Stimulated activated CD4-positive, alpha-beta T cell treated with anti-CD3 and anti-CD28 coated beads, TNF-alpha, amount 100 ng/mL, for 48 hours (primary cell): ENCODE results near the gene TPRA1.
"Not testable (repeated sequence)": the region's sequence is repeated elsewhere in the genome, so short reads cannot be mapped to it uniquely, and the experiment has no call there.

Experiments used
- DNase-seq, 3 donors: peaks; one replicate each; pipeline ENCODE4 v3.0.0-alpha.2; 2020; ENCODE audit warnings: low read depth in 3 of 3

The TPRA1 gene

DNA sequence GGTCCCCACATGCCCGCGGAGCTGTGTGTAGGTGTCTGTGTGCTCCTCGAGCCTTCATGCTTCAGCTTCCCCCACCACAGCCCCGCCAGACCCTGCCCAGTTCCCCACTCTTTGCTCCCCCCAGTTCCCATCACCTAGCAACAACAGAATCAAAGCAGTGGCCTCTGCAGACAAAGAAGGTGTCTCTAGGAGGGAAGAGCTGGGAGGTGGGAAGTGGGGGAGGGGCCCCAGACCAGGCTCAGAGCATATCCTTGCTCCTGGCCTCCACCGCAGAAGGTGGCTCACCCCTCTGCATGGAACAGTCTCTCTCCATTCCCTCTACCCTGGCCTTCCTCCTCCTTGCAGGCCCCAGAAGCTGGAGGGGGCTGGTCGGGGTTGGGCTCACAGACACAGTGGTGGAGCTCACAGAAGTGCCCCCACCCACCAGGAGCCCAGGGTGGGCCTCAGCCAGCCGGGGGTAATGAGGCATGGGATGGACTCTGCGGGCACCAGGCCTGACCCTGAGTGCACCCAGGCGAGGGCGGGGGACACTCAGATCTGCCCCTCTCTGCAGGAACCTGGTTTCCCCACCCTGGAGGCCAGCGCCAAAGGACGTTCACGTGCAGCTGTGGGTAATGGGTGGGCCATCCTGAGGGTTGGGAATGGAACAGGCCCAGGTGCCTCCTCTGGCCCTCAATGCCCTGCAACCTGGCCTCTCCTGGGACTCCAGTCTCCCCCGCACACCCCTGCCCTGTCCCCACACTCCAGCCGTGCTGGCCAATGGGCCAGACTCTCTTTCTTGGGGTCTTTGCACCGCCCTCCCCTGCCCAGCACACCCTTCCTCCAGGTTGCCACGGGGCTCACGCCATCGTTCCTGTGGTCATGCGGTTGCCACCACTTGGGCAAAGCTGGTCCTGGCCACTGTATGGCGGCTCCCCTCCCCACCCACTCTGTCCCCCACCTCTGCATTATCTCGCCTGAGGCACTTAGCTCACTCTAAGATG is 53.4 kb downstream of the TPRA1 start:
- no peak for DNase-seq

DNA sequence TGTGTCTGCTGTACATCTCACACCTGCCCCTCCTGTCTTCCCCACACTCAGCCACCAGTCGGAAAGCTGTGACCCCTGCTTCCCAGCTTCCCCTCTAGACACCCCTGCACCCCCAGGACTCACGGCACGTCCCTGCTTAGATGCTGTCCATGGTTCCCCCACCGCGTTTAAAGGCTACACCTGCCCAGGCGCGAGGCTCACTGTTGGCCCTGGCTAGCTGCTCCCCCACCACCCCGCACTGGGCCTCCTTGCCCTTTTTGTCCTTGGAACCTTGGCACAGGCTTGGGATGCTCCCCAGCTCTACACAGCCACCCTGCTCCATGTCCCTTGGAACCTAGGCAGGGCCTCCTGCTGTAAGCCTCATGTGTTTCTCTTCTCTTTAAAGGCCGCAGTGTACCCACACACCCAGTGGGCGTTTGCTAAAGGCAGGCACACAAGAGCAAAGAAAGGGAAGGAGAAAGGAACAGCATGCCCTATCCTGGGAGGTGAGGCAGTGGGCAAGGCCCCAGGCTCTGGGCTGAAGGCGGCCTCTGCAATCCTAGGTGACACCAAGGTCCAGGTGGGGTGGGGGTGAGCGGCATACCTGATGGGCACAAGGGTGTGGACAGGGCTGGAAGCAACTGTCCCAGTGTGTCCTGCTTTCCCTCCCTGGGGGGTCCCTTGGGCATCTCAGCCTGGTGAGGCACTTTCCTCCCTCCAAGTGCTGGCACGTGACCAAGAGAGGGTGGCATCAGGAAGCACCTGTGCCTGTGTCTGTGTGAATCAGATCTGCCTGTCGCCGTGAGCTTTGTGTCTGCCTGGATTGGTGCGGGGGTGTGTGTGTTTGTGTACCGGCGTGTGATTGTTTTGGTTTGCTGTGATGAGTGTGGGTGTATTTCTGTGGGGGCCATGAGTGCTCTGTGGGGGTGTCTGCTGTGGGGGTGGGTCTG is 54.4 kb downstream of the TPRA1 start:
- DNase-seq: no peak

- no peak for DNase-seq
Measured at GRCh38 chr3:127535106-127535785, 55.3 kb downstream of the TPRA1 start.

DNA sequence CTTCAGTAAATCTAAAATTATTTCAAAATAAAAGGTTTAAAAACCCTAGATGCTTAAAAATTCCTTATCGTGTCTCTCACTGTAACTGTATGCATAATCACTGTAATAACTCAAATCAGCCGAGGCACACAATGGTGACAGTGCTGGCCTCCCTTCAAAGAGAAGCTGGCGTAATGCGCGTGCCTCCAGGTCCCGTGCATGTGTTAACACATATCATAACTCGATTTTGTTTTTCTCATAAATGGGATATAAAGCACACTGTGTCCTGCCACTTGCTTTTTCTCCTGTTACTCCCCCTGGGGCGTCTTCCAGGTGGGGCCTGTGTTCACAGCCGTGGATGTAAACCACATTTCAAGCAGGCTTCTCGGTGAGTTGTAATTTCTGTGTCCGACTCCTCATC is 56.0 kb downstream of the TPRA1 start:
- no peak for DNase-seq

DNA sequence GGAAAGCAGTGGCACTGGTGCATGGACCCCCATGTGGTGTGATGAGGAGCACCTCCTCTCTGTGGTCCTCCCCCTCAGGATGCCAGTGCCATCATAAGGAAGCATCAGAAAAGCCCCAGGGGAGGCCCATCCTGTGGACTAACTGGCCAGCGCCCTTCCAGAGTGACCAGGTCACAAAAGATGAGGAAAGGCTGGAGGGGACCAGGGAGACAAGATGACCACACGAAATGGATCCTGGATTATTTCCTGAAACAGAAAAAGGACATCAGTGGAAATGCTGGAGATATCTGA is 56.4 kb downstream of the TPRA1 start:
- no peak for DNase-seq

DNA sequence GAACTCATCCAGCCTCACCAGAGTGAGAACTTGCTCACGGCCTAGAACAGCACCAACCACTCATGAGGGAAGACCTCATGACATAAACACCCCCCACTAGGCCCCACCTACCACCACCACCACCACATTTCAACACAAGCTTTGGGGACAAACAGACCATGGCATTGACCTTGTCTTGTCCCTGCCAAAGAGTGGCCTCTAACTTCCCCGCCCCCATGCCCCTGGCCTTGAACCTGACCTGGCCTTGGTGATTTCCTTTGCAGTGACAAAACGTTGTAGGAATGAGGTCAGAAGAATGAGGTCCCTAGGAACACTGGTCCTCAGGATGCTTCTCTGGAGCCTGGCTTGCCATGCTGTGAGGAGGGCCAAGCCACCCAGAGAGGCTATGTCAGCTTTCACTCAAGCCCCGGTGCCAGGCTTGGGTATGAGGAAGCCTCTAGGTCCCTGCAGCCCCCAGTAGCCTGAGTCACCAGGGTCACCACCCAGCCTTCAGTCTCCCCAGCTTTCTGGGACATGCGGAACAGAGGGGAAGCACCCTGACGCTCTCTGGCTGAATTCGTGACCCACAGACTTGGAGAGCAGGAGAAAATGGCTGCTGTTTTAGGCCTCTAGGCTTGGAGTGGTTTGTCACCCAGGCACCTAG is 57.9 kb downstream of the TPRA1 start:
- no peak for DNase-seq

DNA sequence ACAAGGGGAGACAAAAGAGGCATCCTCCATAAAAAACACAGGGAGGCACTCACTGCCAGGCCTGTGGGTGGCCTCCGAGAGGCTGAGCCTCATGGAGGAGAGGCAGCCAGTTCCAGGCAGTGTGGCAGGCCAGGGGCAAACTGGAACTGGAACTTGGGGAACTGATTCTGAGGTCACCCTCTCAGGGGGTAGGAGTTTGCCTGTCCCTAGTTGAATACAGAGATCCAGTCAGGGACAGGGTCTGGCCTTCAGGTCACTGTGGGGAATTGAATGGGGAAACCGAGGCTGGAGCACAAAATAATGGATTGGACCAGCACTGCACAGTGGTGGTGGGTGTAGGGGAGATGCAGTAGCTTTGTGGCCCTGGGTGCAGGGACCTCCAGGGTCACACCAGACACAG is 58.7 kb downstream of the TPRA1 start:
- DNase-seq: no peak

DNA sequence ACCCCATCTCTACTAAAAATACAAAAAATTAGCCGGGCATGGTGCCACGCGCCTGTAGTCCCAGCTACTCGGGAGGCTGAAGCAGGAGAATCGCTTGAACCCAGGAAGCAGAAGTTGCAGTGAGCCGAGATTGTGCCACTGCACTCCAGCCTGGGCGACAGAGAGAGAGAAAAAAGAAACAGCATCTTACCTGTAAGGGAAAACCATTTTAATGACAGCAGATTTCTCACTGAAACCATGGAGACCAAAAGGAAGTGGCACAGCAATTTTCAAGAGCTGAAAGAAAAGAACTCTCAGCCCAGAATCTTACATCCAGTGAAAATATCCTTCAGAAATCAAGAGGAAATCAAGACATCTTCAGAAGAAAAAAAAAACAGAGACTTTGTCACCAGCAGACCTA is 59.7 kb downstream of the TPRA1 start:
- not testable (repeated sequence) for DNase-seq

DNA sequence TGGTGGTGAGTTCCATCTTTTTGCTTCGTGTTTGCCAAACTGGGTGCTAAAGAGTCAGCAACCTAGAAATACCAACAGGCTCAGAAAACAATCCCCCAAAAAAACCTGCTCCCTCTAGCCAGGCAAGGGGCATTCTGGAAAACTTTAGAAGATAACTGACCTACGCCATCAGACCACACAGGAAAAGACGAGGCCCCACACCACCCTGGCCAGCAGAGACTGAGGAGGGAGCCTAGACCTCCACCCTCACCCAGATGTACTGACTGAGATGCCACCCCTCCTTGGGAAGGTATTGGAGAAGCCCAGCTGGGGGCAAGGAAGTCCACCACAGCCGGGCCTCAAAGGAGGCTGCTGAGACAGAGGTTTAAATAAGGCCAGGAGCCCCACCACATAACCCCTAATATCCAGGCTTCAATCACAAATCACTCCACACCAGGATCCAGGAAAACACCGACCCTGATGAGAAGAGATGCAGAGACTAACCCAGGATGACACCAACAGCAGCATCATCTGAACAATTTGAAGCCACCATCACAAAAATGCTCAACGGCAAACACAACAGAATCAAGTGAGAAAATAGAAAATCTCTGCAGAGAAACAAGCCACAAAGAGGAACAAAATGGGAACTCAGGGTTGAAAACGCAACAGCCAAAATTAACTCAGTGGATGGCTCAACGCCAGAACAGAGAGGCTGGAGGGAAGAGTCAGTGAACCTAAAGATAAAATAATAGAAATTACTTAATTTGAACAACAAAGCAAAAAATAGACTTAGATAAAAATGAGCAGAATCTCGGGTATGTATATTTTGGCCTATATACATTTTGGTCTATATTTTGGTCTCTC is 61.0 kb downstream of the TPRA1 start:
- no peak for DNase-seq

DNA sequence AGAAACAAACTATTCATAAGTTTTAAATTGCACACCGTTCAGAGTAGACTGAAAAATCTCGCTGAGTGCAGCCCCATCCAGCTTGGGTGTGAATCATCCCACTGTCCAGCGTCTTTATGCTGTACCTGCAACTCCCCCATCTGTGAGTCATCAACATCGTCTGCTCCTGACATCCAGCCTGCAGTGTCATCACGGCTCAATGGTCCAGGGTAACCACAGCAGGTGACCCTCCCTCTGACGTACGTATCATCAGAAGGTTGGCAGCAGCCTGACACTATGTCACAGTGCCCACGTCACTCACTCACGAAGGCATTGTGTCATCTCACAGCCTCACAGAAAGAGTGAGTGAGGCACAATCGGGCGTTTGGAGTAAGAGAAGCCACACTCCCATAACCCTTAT is 65.2 kb downstream of the TPRA1 start:
- no peak for DNase-seq

GRCh38 chr3:127524296-127524896 is 66.1 kb downstream of the TPRA1 start:
- DNase-seq: no peak
